GM21360 (cell line): Measurements from ENCODE around the gene AFF1.
A peak's percentile ranks its signal among the peaks of the same experiment; 100 is the strongest.
"Not testable (repeated sequence)": the region's sequence is repeated elsewhere in the genome, so short reads cannot be mapped to it uniquely, and the experiment has no call there.

Experiments
- ATAC-seq: cut with Tn5 transposase; IDR thresholded peaks from one replicate; pipeline ENCODE4 v1.9.1; 2021; ENCODE audit warnings: mild to moderate bottlenecking, moderate library complexity; ENCODE audit not compliant: unreplicated experiment

Gene AFF1

GRCh38 chr4:87009095-87009648, 74.4 kb downstream of the AFF1 start:
- ATAC-seq: no peak

- ATAC-seq: no peak
These were observed 75.4 kb downstream of the AFF1 start for GRCh38 chr4:87010192-87010591.

GRCh38 chr4:87011340-87012034, 76.7 kb downstream of the AFF1 start:
- no peak for ATAC-seq

GRCh38 chr4:87012265-87012953, 77.6 kb downstream of the AFF1 start:
- ATAC-seq: no peak

GRCh38 chr4:87012954-87013308, 78.1 kb downstream of the AFF1 start:
- ATAC-seq: not testable (repeated sequence)

- ATAC-seq: no peak
These were observed 79.5 kb downstream of the AFF1 start for GRCh38 chr4:87014284-87014782.

GRCh38 chr4:87015416-87015815, 80.6 kb downstream of the AFF1 start:
- ATAC-seq: no peak

GRCh38 chr4:87017580-87018342, 83.0 kb downstream of the AFF1 start:
- no peak for ATAC-seq

- no peak for ATAC-seq
These were observed 83.9 kb downstream of the AFF1 start for GRCh38 chr4:87018753-87019152.

- no peak for ATAC-seq
These were observed 84.5 kb downstream of the AFF1 start for GRCh38 chr4:87019246-87019791.

GRCh38 chr4:87019898-87020297, 85.1 kb downstream of the AFF1 start:
- no peak for ATAC-seq

- no peak for ATAC-seq
These were observed 89.4 kb downstream of the AFF1 start for GRCh38 chr4:87024201-87024600.

GRCh38 chr4:87025023-87025613, 90.3 kb downstream of the AFF1 start:
- ATAC-seq: no peak

GRCh38 chr4:87025614-87026041, 90.8 kb downstream of the AFF1 start:
- no peak for ATAC-seq

- ATAC-seq: peak; percentile 93
These were observed 92.1 kb downstream of the AFF1 start for GRCh38 chr4:87026800-87027495.

GRCh38 chr4:87029356-87029755, 94.5 kb downstream of the AFF1 start:
- ATAC-seq: no peak

GRCh38 chr4:87030124-87030523, 95.3 kb downstream of the AFF1 start:
- ATAC-seq: no peak

- no peak for ATAC-seq
These were observed 96.1 kb downstream of the AFF1 start for GRCh38 chr4:87030755-87031441.

GRCh38 chr4:87031920-87032319, 97.1 kb downstream of the AFF1 start:
- no peak for ATAC-seq
